Measurements from ENCODE around the gene OBSCN. TPM values are rescaled to one million over a fixed set of nuclear protein-coding genes. Genes with fewer than 3 reads are reported as not detected.
"Not testable (repeated sequence)": the region's sequence is repeated elsewhere in the genome, so short reads cannot be mapped to it uniquely, and the experiment has no call there.

The OBSCN gene
- total RNA-seq, 2 donors from 2014 or later, result 14.5 to 34.9 TPM

DNA sequence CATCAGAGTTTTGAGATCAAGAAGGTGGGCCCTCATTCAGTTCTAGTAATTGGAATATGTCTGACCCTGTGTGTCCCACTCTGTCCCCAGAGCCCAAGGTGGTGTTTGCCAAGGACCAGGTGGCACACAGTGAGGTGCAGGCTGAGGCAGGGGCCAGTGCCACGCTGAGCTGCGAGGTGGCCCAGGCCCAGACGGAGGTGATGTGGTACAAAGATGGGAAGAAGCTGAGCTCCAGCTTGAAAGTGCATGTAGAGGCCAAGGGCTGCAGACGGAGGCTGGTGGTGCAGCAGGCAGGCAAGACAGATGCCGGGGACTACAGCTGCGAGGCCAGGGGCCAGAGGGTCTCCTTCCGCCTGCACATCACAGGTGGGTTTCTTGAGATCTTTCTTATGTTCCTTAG lies 35.2 kb downstream of the OBSCN start:
- Histone ChIP-seq H3K36me3 (replicated peaks in 1 of 2; ENCODE audit: insufficient read depth in 1 of 2, low read depth in 2 of 2) (peaks cover 0 to 3% of the 10 kb centered on the region in 2 donors), H3K4me3 (no peak overlapping the region), H3K27ac (no peak overlapping the region), H3K9me3 (peaks cover 0 to 22% (median 0%) of the 10 kb centered on the region in 3 donors), H3K27me3 (no peaks in the 10 kb centered on the region), H3K4me1 (no peaks in the 10 kb centered on the region)
- intact Hi-C loops (cut with DNase I), result no loop called here
- ATAC-seq (no peak), DNase-seq (no peak)
- TF ChIP-seq, protein P1, sequence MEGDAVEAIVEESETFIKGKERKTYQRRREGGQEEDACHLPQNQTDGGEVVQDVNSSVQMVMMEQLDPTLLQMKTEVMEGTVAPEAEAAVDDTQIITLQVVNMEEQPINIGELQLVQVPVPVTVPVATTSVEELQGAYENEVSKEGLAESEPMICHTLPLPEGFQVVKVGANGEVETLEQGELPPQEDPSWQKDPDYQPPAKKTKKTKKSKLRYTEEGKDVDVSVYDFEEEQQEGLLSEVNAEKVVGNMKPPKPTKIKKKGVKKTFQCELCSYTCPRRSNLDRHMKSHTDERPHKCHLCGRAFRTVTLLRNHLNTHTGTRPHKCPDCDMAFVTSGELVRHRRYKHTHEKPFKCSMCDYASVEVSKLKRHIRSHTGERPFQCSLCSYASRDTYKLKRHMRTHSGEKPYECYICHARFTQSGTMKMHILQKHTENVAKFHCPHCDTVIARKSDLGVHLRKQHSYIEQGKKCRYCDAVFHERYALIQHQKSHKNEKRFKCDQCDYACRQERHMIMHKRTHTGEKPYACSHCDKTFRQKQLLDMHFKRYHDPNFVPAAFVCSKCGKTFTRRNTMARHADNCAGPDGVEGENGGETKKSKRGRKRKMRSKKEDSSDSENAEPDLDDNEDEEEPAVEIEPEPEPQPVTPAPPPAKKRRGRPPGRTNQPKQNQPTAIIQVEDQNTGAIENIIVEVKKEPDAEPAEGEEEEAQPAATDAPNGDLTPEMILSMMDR (IDR thresholded peaks at IDR 0.05), result no peak
- no peak for TF ChIP-seq POLR2A (IDR thresholded peaks at IDR 0.05)
- 93 to 98% methylated on average over 7 of the region's 7 CpGs for WGBS, 2 donors

DNA sequence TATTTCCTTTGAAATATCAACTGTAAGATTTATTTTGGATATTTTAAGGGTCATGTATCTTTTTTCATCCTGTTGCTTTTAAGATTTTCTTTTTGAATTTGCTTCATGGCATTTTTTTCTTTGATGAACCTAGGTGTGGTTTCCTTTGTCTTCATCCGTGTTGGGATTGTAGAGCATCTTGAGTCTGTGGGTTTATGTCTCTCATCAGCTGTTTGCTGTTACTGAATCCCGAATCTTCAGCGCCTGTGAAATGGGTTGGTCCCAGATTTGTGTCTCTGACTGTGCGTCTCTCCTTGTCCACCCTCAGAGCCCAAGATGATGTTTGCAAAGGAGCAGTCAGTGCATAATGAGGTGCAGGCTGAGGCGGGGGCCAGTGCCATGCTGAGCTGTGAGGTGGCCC lies 36.1 kb downstream of the OBSCN start:
- ATAC-seq; intact Hi-C loops (cut with DNase I); H3K4me1 ChIP-seq; H3K27ac ChIP-seq; H3K4me3 ChIP-seq; H3K36me3 ChIP-seq (replicated peaks in 1 of 2; ENCODE audit: insufficient read depth in 1 of 2, low read depth in 2 of 2); DNase-seq; H3K27me3 ChIP-seq: not testable (repeated sequence)
- peaks cover 0 to 22% (median 0%) of the 10 kb centered on the region in 3 donors for H3K9me3 ChIP-seq
- 74 to 90% methylated on average over 5 of the region's 5 CpGs for WGBS, 2 donors

DNA sequence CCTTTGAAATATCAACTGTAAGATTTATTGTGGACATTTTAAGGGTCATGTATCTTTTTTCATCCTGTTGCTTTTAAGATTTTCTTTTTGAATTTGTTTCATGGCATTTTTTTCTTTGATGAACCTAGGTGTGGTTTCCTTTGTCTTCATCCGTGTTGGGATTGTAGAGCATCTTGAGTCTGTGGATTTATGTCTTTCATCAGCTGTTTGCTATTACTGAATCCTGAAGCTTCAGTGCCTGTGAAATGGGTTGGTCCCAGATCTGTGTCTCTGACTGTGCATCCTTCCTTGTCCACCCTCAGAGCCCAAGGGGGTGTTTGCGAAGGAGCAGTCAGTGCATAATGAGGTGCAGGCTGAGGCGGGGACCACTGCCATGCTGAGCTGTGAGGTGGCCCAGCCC lies 37.3 kb downstream of the OBSCN start:
- 85 to 86% methylated on average over 3 of the region's 3 CpGs for WGBS, 2 donors
- DNase-seq (no peak), ATAC-seq (no peak)
- peaks cover 0 to 22% (median 0%) of the 10 kb centered on the region in 3 donors for H3K9me3 ChIP-seq
- no peak overlapping the region for H3K4me3 ChIP-seq
- H3K27ac ChIP-seq, result no peak overlapping the region
- no peaks in the 10 kb centered on the region for H3K27me3 ChIP-seq
- intact Hi-C loops (cut with DNase I), result no loop called here
- no peaks in the 10 kb centered on the region for H3K4me1 ChIP-seq
- TF ChIP-seq, protein P1 (IDR thresholded peaks at IDR 0.05), result no peak
- no peak for TF ChIP-seq POLR2A (IDR thresholded peaks at IDR 0.05)
- no peaks in the 10 kb centered on the region for H3K36me3 ChIP-seq (replicated peaks in 1 of 2; ENCODE audit: insufficient read depth in 1 of 2, low read depth in 2 of 2)

- Histone ChIP-seq H3K36me3 (replicated peaks in 1 of 2; ENCODE audit: insufficient read depth in 1 of 2, low read depth in 2 of 2) (no peaks in the 10 kb centered on the region), H3K4me3 (no peak overlapping the region), H3K9me3 (peaks cover 0 to 22% (median 0%) of the 10 kb centered on the region in 3 donors), H3K27me3 (no peaks in the 10 kb centered on the region), H3K4me1 (no peaks in the 10 kb centered on the region), H3K27ac (no peak overlapping the region)
- 96 to 97% methylated on average over 8 of the region's 8 CpGs for WGBS, 2 donors
- intact Hi-C loops (cut with DNase I), result no loop called here
- ATAC-seq, result no peak
- TF ChIP-seq POLR2A (IDR thresholded peaks at IDR 0.05), result no peak
- TF ChIP-seq, protein P1 (IDR thresholded peaks at IDR 0.05), result no peak
- no peak for DNase-seq
These were observed 38.5 kb downstream of the OBSCN start for GRCh38 chr1:228246216-228246900.

DNA sequence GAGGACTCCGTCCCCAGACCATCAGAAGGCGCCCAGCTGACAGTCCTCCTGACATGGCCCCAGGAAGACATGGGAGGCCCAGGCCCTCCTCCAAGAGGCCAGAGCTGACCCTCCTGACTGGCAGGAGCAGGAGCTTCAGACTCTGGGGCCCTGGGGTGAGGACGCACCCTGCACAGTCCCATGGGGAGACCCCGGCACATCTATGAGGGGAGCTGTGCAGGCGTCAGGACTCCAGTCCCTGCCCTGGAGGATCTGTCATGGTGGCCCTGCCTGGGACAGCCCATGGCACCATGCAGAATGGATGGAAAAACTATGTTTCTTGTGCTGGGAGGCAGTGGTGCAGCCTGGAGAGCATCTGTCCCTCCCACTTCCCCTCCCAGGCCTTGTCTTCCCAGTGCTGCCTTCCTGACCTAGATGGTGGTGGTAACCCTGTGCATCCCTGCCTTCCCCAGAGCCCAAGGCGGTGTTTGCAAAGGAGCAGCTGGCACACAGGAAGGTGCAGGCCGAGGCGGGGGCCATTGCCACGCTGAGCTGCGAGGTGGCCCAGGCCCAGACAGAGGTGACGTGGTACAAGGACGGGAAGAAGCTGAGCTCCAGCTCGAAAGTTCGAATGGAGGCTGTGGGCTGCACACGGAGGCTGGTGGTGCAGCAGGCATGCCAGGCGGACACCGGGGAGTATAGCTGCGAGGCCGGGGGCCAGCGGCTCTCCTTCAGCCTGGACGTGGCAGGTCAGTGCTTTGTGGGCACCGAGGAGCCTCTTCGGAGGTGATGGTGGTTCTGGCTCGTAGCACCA lies 41.9 kb downstream of the OBSCN start:
- TF ChIP-seq POLR2A (IDR thresholded peaks at IDR 0.05), result no peak
- TF ChIP-seq, protein P1 (IDR thresholded peaks at IDR 0.05), result no peak
- Histone ChIP-seq H3K4me3 (no peak overlapping the region), H3K9me3 (peaks cover 0 to 4% (median 0%) of the 10 kb centered on the region in 3 donors), H3K4me1 (no peaks in the 10 kb centered on the region), H3K27me3 (no peaks in the 10 kb centered on the region), H3K36me3 (replicated peaks in 1 of 2; ENCODE audit: insufficient read depth in 1 of 2, low read depth in 2 of 2) (no peaks in the 10 kb centered on the region), H3K27ac (no peak overlapping the region)
- intact Hi-C loops (cut with DNase I), result no loop called here
- ATAC-seq, result no peak
- 89 to 93% methylated on average over 20 to 24 of the region's 24 CpGs for WGBS, 2 donors
- DNase-seq, result no peak

- WGBS, 2 donors, result 48% methylated on average over 1 of the region's 1 CpG; no CpG with 5 or more reads in 1 of the 2 donors
- H3K27me3 ChIP-seq; H3K9me3 ChIP-seq; H3K27ac ChIP-seq; intact Hi-C loops (cut with DNase I); H3K36me3 ChIP-seq (replicated peaks in 1 of 2; ENCODE audit: insufficient read depth in 1 of 2, low read depth in 2 of 2); H3K4me3 ChIP-seq; ATAC-seq; DNase-seq; H3K4me1 ChIP-seq: not testable (repeated sequence)
These were observed 44.6 kb downstream of the OBSCN start for GRCh38 chr1:228252476-228252875.
